Left lung (tissue), 14 donors: Measurements from ENCODE around the gene MED28. TPM values are rescaled to one million over a fixed set of nuclear protein-coding genes. Genes with fewer than 3 reads are reported as not detected.
"Not testable (repeated sequence)": the region's sequence is repeated elsewhere in the genome, so short reads cannot be mapped to it uniquely, and the experiment has no call there.

Experiments used
- ATAC-seq: fragments of 200-7000 bp; cut with Tn5 transposase; one replicate; pipeline ENCODE4 v1.9.1; 2020; ENCODE audit warnings: moderate library complexity
- DNase-seq, 4 donors: peaks; one replicate each; pipeline ENCODE4 v3.0.0-alpha.2; 2013 to 2020
- H3K27ac ChIP-seq, 2 donors: fragments of 200-600 bp; sonication (generic) in 1 of 2; one replicate each; pipeline versions ENCODE4 v1.5.0 to v1.8.0; 2020 to 2021
- H3K27me3 ChIP-seq, 2 donors: fragments of 200-600 bp; sonication (generic) in 1 of 2; one replicate each; pipeline versions ENCODE4 v1.5.0 to v1.8.0; 2020 to 2021
- H3K36me3 ChIP-seq, 2 donors: fragments of 200-600 bp; sonication (generic) in 1 of 2; one replicate each; pipeline versions ENCODE4 v1.5.0 to v1.8.0; 2020 to 2021
- H3K4me1 ChIP-seq, 2 donors: fragments of 200-600 bp; one replicate each; pipeline ENCODE4 v1.8.0; 2021
- H3K4me3 ChIP-seq, 2 donors: fragments of 200-600 bp; sonication (generic) in 1 of 2; one replicate each; pipeline versions ENCODE4 v1.5.0 to v1.8.0; 2020 to 2021; ENCODE audit warnings: mild to moderate bottlenecking in 1 of 2
- H3K9me3 ChIP-seq, 2 donors: fragments of 200-600 bp; sonication (generic) in 1 of 2; one replicate each; pipeline versions ENCODE4 v1.5.0 to v1.8.0; 2020 to 2021
- CTCF ChIP-seq, 2 donors: fragments of 200-600 bp; sonication (generic) in 1 of 2; IDR thresholded peaks; one replicate each; pipeline versions ENCODE4 v1.5.0 to v1.8.0; 2021; ENCODE audit warnings: antibody characterized with exemption in 2 of 2
- intact Hi-C, 2 donors: fragments of 100-400 bp; cut with DNase I; formaldehyde crosslinking; loops; one replicate each; pipeline versions ENCODE4 v1.11.2 to v1.14.2; 2022
- long read RNA-seq, 12 donors: library from polyadenylated mRNA in 2 of 12; unstranded in 2 of 12; transcript quantifications; one replicate each; pipeline ENCODE4 v2.0.0 and lab custom pipeline, GENCODE V29; 2019 to 2026
- polyA plus RNA-seq, 6 donors: library from polyadenylated mRNA; unstranded; fragments of 120-200 nt; gene quantifications; one replicate each; pipeline ENCODE4 v1.2.1, GENCODE V29; 2013; ENCODE audit not compliant: insufficient read length in 6 of 6
- total RNA-seq, 2 donors: library from RNA; stranded (reverse); fragmentation: NEBNext Ultra II Directional; extraction: Animal tissue kit (Norgen Biotek cat#: 25700); gene quantifications; one replicate each; pipeline ENCODE4 v1.2.1, GENCODE V29; 2021
- donor health status: DM: no; HTN: yes; CAD: no.
- donor health status: DM: no; HTN: no; CAD: no.

MED28 gene
- total RNA-seq: 10 to 100 TPM; 41.1 to 45.3 TPM
- polyA plus RNA-seq: 10 to 100 TPM; 68.2 to 73.6 (median 69.5) TPM
- long read RNA-seq, donor 1, full-length matches to known transcripts: 58 of 58 reads
- long read RNA-seq, donor 1, partial matches to known transcripts: 0 of 58 reads
- long read RNA-seq, donor 1, other reads (novel, unspliced or antisense): 0 of 58 reads
- long read RNA-seq, donor 2, full-length matches to known transcripts: 45 of 45 reads
- long read RNA-seq, donor 2, partial matches to known transcripts: 0 of 45 reads
- long read RNA-seq, donor 2, other reads (novel, unspliced or antisense): 0 of 45 reads
- long read RNA-seq, donor 3, full-length matches to known transcripts: 39 of 51 reads
- long read RNA-seq, donor 3, partial matches to known transcripts: 12 of 51 reads
- long read RNA-seq, donor 3, other reads (novel, unspliced or antisense): 0 of 51 reads
- long read RNA-seq, donor 4, full-length matches to known transcripts: 19 of 21 reads
- long read RNA-seq, donor 4, partial matches to known transcripts: 1 of 21 reads
- long read RNA-seq, donor 4, other reads (novel, unspliced or antisense): 1 of 21 reads
- long read RNA-seq, donor 5, full-length matches to known transcripts: 49 of 49 reads
- long read RNA-seq, donor 5, partial matches to known transcripts: 0 of 49 reads
- long read RNA-seq, donor 5, other reads (novel, unspliced or antisense): 0 of 49 reads
- long read RNA-seq, donor 6, full-length matches to known transcripts: 49 of 61 reads
- long read RNA-seq, donor 6, partial matches to known transcripts: 12 of 61 reads
- long read RNA-seq, donor 6, other reads (novel, unspliced or antisense): 0 of 61 reads
- long read RNA-seq, donor 7, full-length matches to known transcripts: 29 of 29 reads
- long read RNA-seq, donor 7, partial matches to known transcripts: 0 of 29 reads
- long read RNA-seq, donor 7, other reads (novel, unspliced or antisense): 0 of 29 reads
- long read RNA-seq, donor 8, full-length matches to known transcripts: 53 of 53 reads
- long read RNA-seq, donor 8, partial matches to known transcripts: 0 of 53 reads
- long read RNA-seq, donor 8, other reads (novel, unspliced or antisense): 0 of 53 reads
- long read RNA-seq, donor 9: 0 reads
- long read RNA-seq, donor 10, full-length matches to known transcripts: 44 of 49 reads
- long read RNA-seq, donor 10, partial matches to known transcripts: 1 of 49 reads
- long read RNA-seq, donor 10, other reads (novel, unspliced or antisense): 4 of 49 reads
- long read RNA-seq, donor 11, full-length matches to known transcripts: 23 of 23 reads
- long read RNA-seq, donor 11, partial matches to known transcripts: 0 of 23 reads
- long read RNA-seq, donor 11, other reads (novel, unspliced or antisense): 0 of 23 reads
- long read RNA-seq, donor 12, full-length matches to known transcripts: 37 of 37 reads
- long read RNA-seq, donor 12, partial matches to known transcripts: 0 of 37 reads
- long read RNA-seq, donor 12, other reads (novel, unspliced or antisense): 0 of 37 reads

DNA sequence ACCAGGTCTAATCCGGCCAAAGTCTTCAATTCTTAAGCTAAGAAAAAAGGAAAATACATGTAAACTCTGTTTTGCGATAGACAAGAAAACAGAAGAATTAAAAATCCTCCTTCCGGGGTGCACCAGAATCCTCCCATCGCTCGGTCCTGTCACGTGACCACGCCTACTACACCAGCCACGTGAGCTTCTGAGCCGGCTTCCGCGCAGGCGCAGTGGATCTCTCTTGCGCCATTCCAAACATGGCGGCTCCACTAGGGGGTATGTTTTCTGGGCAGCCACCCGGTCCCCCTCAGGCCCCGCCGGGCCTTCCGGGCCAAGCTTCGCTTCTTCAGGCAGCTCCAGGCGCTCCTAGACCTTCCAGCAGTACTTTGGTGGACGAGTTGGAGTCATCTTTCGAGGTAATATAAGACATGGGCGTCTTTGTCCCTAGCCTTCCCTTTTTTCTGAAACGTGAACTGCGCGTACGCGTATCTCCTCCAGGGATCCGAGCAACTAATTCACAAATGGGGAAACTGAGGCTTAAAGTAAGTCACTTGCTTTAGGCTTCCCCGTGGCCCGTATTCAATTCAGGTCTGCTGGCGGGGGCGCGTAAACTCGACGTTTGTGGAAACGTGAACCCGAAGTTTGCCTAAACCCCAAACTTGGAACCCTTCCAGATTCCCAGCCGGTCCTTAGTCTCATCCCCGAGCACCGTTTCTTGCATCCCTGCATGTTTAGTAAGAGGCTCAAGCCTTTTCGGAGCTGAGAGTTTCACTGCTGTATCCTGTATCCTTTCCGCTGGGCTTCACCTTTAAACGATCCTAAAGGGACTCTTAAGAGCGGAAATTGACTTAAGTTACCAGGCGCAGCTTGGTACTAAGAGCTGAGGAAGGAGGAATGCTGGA, at the start of gene MED28:
Gene MED28 (plus strand): TSS at position 226 of the 884 bp plus-strand sequence. CDS start 14 bp downstream, at position 240.
- peak within 1 kb of the TSS; percentile 81 to 87 for H3K27ac ChIP-seq
- peaks cover 12 to 52% of the 10 kb centered on the region in 2 donors for H3K4me1 ChIP-seq
- ATAC-seq: peak; percentile 97
- DNase-seq: peak; percentile 94 to 98 (median 97)
- H3K9me3 ChIP-seq: no peaks in the 10 kb centered on the region
- H3K27me3 ChIP-seq: no peaks in the 10 kb centered on the region
- peak in 1 of 2 donors; percentile 12 for TF ChIP-seq CTCF (IDR thresholded peaks at IDR 0.05)
- H3K4me3 ChIP-seq: peak within 1 kb of the TSS; percentile 81 to 82
- intact Hi-C loops: no loop called here
- peaks cover 0 to 31% of the 10 kb centered on the region in 2 donors for H3K36me3 ChIP-seq

DNA sequence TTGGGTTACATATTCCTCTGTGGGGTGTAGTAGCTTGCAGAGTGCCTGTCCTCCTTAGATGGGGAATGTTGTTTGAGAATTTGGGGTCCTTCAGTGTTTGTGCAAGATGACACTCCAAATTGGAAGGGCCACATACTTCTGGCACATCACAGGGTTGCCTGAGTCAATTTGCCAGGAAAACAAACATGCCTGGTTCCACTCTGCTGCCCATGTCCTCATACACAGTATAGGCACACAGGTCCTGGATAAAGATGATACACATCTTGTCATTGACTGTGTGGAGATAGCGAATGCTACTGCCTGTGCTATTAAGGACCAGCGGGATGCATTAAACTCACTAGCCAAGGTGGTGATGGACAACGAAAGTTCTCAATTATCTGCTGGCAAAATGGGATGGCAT, 48.6 kb upstream of the MED28 start:
- Histone ChIP-seq H3K4me3 (no peak overlapping the region), H3K27ac (no peak overlapping the region), H3K4me1 (no peaks in the 10 kb centered on the region), H3K9me3 (no peaks in the 10 kb centered on the region), H3K27me3 (no peaks in the 10 kb centered on the region), H3K36me3 (no peaks in the 10 kb centered on the region)
- DNase-seq: no peak
- ATAC-seq: no peak
- intact Hi-C loops: no loop called here
- TF ChIP-seq CTCF (IDR thresholded peaks at IDR 0.05): no peak

DNA sequence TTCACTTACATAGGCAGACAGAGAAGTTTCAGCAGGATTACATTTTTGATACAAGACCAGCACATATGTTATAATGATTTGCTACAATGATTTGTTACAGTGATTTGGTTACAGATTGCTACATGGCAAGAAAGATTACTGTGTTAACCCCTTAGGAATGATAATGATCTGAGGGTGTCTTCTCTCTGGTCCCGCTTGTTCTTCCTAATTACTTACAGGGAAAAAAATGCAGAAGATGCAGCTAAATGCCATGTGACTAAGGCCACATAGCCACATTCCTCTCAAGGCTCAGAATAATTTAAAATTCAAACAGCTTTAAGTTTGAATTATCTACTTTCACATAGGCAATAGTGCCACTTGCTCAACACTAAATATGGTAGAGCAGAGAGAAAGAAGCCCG, 47.2 kb upstream of the MED28 start:
- no peaks in the 10 kb centered on the region for H3K4me1 ChIP-seq
- H3K4me3 ChIP-seq: no peak overlapping the region
- ATAC-seq (no peak), DNase-seq (no peak)
- H3K27ac ChIP-seq: no peak overlapping the region
- TF ChIP-seq CTCF (IDR thresholded peaks at IDR 0.05): no peak
- H3K9me3 ChIP-seq: no peaks in the 10 kb centered on the region
- intact Hi-C loops: no loop called here
- no peaks in the 10 kb centered on the region for H3K36me3 ChIP-seq
- no peaks in the 10 kb centered on the region for H3K27me3 ChIP-seq

DNA sequence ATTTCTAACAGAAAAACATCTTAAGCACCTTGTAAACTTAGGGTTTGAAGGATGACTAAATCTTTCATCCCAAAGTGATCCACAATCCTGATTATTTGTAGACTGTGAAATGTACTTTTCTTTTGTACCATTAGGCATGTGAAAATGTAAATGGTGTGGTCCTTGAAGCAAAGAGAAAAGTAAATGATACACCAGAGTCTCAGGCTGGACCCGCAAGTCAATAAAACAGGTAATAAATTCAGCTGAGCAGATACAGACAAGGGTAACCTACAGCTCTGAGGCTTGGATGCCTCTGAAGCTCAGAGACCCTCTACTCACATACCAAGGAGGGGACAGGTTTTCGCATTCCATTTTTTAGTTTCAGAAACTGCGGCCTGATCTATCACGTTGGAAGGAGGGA, 40.2 kb upstream of the MED28 start:
- Histone ChIP-seq H3K27ac (no peak overlapping the region), H3K36me3 (no peaks in the 10 kb centered on the region), H3K4me3 (no peak overlapping the region), H3K4me1 (peaks cover 11 to 16% of the 10 kb centered on the region in 2 donors), H3K27me3 (no peaks in the 10 kb centered on the region), H3K9me3 (no peaks in the 10 kb centered on the region)
- TF ChIP-seq CTCF (IDR thresholded peaks at IDR 0.05): no peak
- no peak for DNase-seq
- intact Hi-C loops: no loop called here
- ATAC-seq: no peak

GRCh38 chr4:17575177-17575576, 39.3 kb upstream of the MED28 start:
- DNase-seq, ATAC-seq, H3K4me3 ChIP-seq, H3K9me3 ChIP-seq, H3K36me3 ChIP-seq, H3K27me3 ChIP-seq, intact Hi-C loops, H3K27ac ChIP-seq: not testable (repeated sequence)
- peaks cover 11 to 26% of the 10 kb centered on the region in 2 donors for H3K4me1 ChIP-seq
